Choroid plexus epithelial cell (primary cell): ENCODE data around the gene VPS13D.

ENCODE experiments used
- DNase-seq: peaks from one replicate; pipeline ENCODE4 v3.0.0-alpha.2; 2010; ENCODE audit warnings: low read depth
- H3K4me3 ChIP-seq: 2 replicates; pipeline ENCODE4 v1.5.1; 2011; ENCODE audit warnings: low read depth, mild to moderate bottlenecking, control low read depth, low read length, moderate library complexity
- CTCF ChIP-seq: conservative IDR thresholded peaks from 2 replicates; pipeline ENCODE4 v1.5.1; 2011; ENCODE audit warnings: low read depth, mild to moderate bottlenecking, control low read depth, inconsistent platforms, low read length, moderate library complexity

The VPS13D gene

GRCh38 chr1:12434174-12434573 lies 204.3 kb downstream of the VPS13D start:
- peak; percentile 93 for DNase-seq
- no peak for TF ChIP-seq CTCF
- H3K4me3 ChIP-seq = no peak overlapping the region

- DNase-seq = no peak
- H3K4me3 ChIP-seq = no peak overlapping the region
- TF ChIP-seq CTCF = no peak
These were observed 204.9 kb downstream of the VPS13D start for GRCh38 chr1:12434686-12435085.

DNA sequence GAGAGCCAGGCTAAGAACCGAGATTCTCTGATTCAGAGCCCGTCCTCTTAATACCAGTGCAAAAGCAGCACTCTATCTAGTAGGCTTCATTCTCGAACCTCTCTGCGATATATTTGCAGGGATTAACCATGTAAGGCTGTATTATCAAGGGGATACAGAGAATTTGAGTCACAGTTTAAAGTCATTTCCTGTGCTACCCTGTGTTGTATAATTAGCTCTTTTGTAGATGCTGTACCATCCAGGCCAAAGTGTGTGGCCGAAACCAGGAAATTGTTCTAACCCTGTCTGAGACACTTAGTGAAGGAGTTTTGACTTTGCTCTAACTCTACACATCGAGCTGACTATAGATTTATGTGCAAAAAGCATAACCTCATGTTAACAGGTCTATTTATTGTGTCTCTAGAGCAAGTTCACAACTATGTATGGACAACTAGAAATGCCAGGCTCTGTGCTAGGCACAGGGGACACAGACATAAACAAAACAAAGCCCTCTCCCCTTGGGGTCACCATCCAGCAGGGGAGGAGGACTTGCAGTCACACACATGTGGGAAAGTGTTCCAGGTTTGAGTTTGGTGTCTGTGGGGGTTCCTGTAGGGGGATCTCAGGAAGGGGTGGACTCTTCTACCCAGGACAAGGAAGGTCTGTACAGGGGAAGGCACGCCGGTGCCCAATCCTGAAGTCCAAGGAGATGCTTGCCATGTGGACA lies 206.0 kb downstream of the VPS13D start:
- TF ChIP-seq CTCF = no peak
- H3K4me3 ChIP-seq = no peak overlapping the region
- DNase-seq = peak; percentile 48

GRCh38 chr1:12436345-12436658 lies 206.5 kb downstream of the VPS13D start:
- no peak for DNase-seq
- TF ChIP-seq CTCF = no peak

DNA sequence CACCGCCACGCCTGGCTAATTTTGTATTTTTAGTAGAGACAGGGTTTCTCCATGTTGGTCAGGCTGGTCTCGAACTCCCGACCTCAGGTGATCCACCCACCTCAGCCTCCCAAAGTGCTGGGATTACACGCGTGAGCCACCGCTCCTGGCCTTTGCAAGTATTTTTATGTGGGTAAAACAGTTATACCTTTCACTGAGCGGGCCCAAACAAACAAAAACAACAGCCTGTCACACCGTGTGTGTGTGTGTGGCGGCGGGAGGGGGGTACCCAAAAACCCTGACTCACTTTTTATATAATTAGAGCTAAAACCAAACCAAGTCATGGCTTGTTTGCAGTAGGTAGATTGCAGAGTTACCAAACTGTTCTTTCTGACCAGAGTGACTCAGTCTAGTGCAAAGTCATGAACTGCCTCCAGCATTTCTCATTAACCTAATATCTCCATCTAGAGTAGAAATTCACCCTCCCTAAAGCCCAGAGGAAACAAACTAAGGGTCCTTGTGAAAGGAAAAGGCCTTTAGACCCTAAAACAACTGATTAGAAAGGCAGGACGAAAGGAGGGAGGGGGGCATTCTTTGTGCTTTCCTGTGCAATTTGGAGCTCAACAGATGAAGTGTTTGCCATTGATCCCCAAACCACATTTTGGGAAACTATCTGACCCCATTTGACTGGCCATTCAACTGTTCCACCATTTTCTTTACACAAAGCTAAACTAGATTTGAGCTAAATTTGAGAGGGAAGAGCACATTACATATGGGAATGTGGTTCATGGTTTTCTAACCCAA lies 207.2 kb downstream of the VPS13D start:
- no peak overlapping the region for H3K4me3 ChIP-seq
- peak; percentile 73 for DNase-seq
- no peak for TF ChIP-seq CTCF

More at GRCh38 chr1:12436345-12436658, 206.5 kb downstream of the VPS13D start:
- no peak overlapping the region for H3K4me3 ChIP-seq

DNA sequence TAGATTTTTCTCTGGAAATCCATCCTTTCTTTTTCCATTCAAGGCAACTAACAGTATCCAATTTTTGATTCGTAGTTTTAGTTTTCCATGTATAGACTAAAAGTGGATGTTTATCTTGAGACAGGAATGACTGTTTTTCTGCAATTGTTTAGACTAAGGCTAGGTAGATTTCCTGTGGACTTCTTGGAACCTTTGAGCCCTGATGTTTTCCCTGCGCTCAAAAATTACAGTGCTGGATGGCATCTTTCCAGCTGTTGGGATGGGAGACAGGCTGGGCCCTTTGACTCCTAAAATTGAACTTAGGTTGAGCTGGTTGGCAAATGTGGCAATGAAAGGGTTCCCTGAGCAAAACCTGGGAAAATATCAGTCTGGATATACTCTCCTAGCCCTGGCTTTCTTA lies 207.8 kb downstream of the VPS13D start:
- DNase-seq = no peak
- no peak overlapping the region for H3K4me3 ChIP-seq
- no peak for TF ChIP-seq CTCF

GRCh38 chr1:12438349-12438924 lies 208.6 kb downstream of the VPS13D start:
- H3K4me3 ChIP-seq = no peak overlapping the region
- DNase-seq = peak; percentile 52
- no peak for TF ChIP-seq CTCF
